PC-9 (cell line): Measurements from ENCODE around the gene CAMSAP3. TPM values are rescaled to one million over a fixed set of nuclear protein-coding genes. Genes with fewer than 3 reads are reported as not detected.

Experiments used
- BruUV-seq: library from RNA; stranded (reverse); fragments of 400-500 nt; replicated peaks from 2 replicates; lab custom pipeline; 2021; lab: Mats Ljungman, UMichigan
- CTCF ChIA-PET: fragments of 300-600 bp; sonication (Branson Sonifier 250); formaldehyde crosslinking; loops from one replicate; lab custom pipeline; 2022; ENCODE audit warnings: antibody characterized with exemption; lab: Charles Lee
- POLR2A ChIA-PET: fragments of 300-600 bp; sonication (Branson Sonifier 250); formaldehyde crosslinking; loops from one replicate; lab custom pipeline; 2022; ENCODE audit warnings: antibody characterized with exemption; ENCODE audit not compliant: unreplicated experiment; lab: Charles Lee
- DNase-seq, 2 experiments: peaks; one replicate each; pipeline versions ENCODE4 v3.0.0 to v3.0.0-alpha.2; 2015 to 2022; ENCODE audit warnings: mixed read lengths in 1 of 2
- H2AFZ ChIP-seq: fragments of 200-600 bp; sonication (generic); 2 replicates; pipeline ENCODE4 v1.8.1; 2017; ENCODE audit warnings: antibody characterized with exemption
- H3F3A ChIP-seq: fragments of 200-600 bp; sonication (generic); 2 replicates; pipeline ENCODE4 v1.8.1; 2017; ENCODE audit warnings: antibody characterized with exemption, mild to moderate bottlenecking, low read depth; ENCODE audit not compliant: insufficient read depth
- H3K27ac ChIP-seq: fragments of 200-600 bp; sonication (generic); 2 replicates; pipeline ENCODE4 v1.6.1; 2016; ENCODE audit warnings: mixed run types
- H3K27me3 ChIP-seq: fragments of 200-600 bp; sonication (generic); 2 replicates; pipeline ENCODE4 v1.6.1; 2016; ENCODE audit warnings: low read depth, mixed run types; ENCODE audit not compliant: insufficient read depth
- H3K36me3 ChIP-seq: fragments of 200-600 bp; sonication (generic); 2 replicates; pipeline ENCODE4 v1.6.1; 2016; ENCODE audit warnings: low read depth, mixed run types
- H3K4me1 ChIP-seq: fragments of 200-600 bp; sonication (generic); replicated peaks from 2 replicates; pipeline ENCODE4 v1.6.1; 2016; ENCODE audit warnings: mixed run types; ENCODE audit not compliant: insufficient read depth
- H3K4me2 ChIP-seq: fragments of 200-600 bp; sonication (generic); 2 replicates; pipeline ENCODE4 v1.6.1; 2017; ENCODE audit warnings: mixed run types
- H3K4me3 ChIP-seq: fragments of 200-600 bp; sonication (generic); 2 replicates; pipeline ENCODE4 v1.6.1; 2016; ENCODE audit warnings: mixed run types
- H3K79me2 ChIP-seq: fragments of 200-600 bp; sonication (generic); 2 replicates; pipeline ENCODE4 v1.6.1; 2017; ENCODE audit warnings: low read depth, mixed run types
- H3K9me2 ChIP-seq: fragments of 200-600 bp; sonication (generic); 2 replicates; pipeline ENCODE4 v1.8.1; 2017; ENCODE audit warnings: mild to moderate bottlenecking; ENCODE audit not compliant: insufficient read depth
- H3K9me3 ChIP-seq: fragments of 200-600 bp; sonication (generic); 2 replicates; pipeline ENCODE4 v1.8.1; 2016; ENCODE audit warnings: low read depth; ENCODE audit not compliant: insufficient read depth
- H4K20me1 ChIP-seq: fragments of 200-600 bp; sonication (generic); 2 replicates; pipeline ENCODE4 v1.8.1; 2017; ENCODE audit not compliant: insufficient read depth
- CTCF ChIP-seq: fragments of 200-600 bp; sonication (generic); conservative IDR thresholded peaks from 2 replicates; pipeline ENCODE4 v1.6.1; 2017; ENCODE audit warnings: mixed run types, antibody characterized with exemption, mild to moderate bottlenecking, moderate library complexity
- EZH2 ChIP-seq: fragments of 200-600 bp; sonication (generic); IDR thresholded peaks from 2 replicates; pipeline ENCODE4 v1.8.0; 2017; ENCODE audit warnings: antibody characterized with exemption, low read depth
- intact Hi-C: fragments of 100-400 bp; cut with micrococcal nuclease; formaldehyde crosslinking; loops from one replicate; pipeline ENCODE4 v1.10.0; 2022; ENCODE audit not compliant: unreplicated experiment
- total RNA-seq: library from RNA; stranded (reverse); gene quantifications from 2 replicates; pipeline ENCODE4 v1.2.3, GENCODE V29; 2021

CAMSAP3 gene
- total RNA-seq, 1 experiment from 2014 or later, result 25.9 TPM

GRCh38 chr19:7650148-7650547 lies 54.5 kb downstream of the CAMSAP3 start:
- intact Hi-C loops, result no loop called here
- H3K27me3 ChIP-seq, result no peaks in the 10 kb centered on the region
- H3K36me3 ChIP-seq, result no peaks in the 10 kb centered on the region
- H3K79me2 ChIP-seq, result no peaks in the 10 kb centered on the region
- H4K20me1 ChIP-seq, result no peaks in the 10 kb centered on the region
- no peak overlapping the region for H3K4me2 ChIP-seq
- H3K9me3 ChIP-seq, result no peaks in the 10 kb centered on the region
- TF ChIP-seq CTCF, result no peak
- TF ChIP-seq EZH2, result no peak
- ChIA-PET POLR2A (no interaction called here), CTCF (no interaction called here)
- H2AFZ ChIP-seq, result no peak overlapping the region
- H3K27ac ChIP-seq, result no peak overlapping the region
- no peak overlapping the region for H3K4me3 ChIP-seq
- BruUV-seq, result no TSS peak
- DNase-seq, result no peak
- H3K4me1 ChIP-seq, result peaks cover 26% of the 10 kb centered on the region
- no peaks in the 10 kb centered on the region for H3K9me2 ChIP-seq
- H3F3A ChIP-seq, result peaks cover 28% of the 10 kb centered on the region

DNA sequence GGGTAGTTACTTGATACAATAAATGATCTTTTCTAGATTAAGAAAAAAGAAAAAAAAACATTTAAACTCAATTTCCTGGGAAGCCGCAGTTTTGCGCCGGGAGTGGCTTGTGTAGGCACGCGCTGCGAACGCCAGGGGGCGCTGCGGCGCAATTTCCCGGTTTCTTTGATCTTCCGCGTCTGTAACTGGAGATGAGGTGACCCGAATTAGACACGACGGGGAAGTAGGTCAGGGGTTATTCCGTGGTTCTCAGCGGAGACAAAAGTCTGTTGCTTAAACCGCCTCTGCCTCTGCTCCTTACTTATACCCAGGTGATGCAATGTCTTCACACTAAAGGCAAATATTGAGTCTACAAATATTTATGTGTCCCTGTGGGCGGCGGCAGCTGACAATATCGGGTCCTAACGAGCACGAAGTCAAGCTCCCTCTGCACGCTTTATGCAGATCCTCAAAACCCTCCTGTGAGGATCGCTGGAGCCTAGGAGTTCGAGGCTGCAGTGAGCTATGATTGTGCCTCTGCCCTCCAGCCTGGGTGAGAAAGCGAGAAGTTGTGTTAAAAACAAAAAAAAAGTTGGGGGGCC lies 56.5 kb downstream of the CAMSAP3 start:
- TF ChIP-seq CTCF, result peak; percentile 99
- TF ChIP-seq EZH2, result no peak
- peak overlapping the region; percentile 74 for H3K4me2 ChIP-seq
- peaks cover 26% of the 10 kb centered on the region for H3K4me1 ChIP-seq
- no peaks in the 10 kb centered on the region for H3K9me2 ChIP-seq
- CTCF ChIA-PET, result interaction anchor here (0.6 to 1.0 kb wide), 2 partner anchors 23 to 29 kb away, joined by 3 to 6 read pairs; partner anchors contain the start of genes PET100, TRAPPC5 and XAB2
- H3K4me3 ChIP-seq, result peak overlapping the region; percentile 25; the same call in 1 of the 2 replicates
- no TSS peak for BruUV-seq
- H3K27ac ChIP-seq, result peak overlapping the region; percentile 73
- no peak overlapping the region for H2AFZ ChIP-seq
- H3K79me2 ChIP-seq, result no peaks in the 10 kb centered on the region
- no peaks in the 10 kb centered on the region for H3K27me3 ChIP-seq
- no peaks in the 10 kb centered on the region for H3K9me3 ChIP-seq
- POLR2A ChIA-PET, result interaction anchor here (0.7 kb wide), 1 partner anchor 108 kb away, joined by 8 read pairs; no protein-coding TSS in a partner anchor
- intact Hi-C loops, result loop anchor here (1.0 kb wide), 1 partner anchor 147 kb away; no protein-coding TSS in a partner anchor
- no peaks in the 10 kb centered on the region for H4K20me1 ChIP-seq
- H3K36me3 ChIP-seq, result no peaks in the 10 kb centered on the region
- DNase-seq, result peak; percentile 91 to 98
- H3F3A ChIP-seq, result peaks cover 28% of the 10 kb centered on the region

DNA sequence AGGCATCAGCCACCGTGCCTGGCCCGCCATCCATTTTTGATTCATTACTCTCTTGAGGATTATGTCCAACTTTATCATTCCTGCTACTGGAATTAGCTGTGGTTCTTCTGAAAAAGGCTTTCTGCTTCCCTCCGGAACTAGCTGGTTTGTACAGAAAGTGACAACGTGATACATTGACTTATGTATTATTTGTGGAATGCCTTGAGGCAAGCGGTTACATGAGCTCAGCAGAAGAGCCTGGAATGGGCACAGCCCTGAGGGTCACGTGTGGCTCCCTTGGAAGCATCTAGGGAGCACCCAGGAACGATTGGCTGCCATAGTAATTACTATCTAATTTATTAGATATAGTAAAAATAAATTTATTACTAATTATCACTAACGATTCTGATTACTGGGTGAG lies 58.7 kb downstream of the CAMSAP3 start:
- intact Hi-C loops, result no loop called here
- peak overlapping the region; percentile 35; the same call in 1 of the 2 replicates for H3K4me2 ChIP-seq
- peaks cover 16% of the 10 kb centered on the region for H3F3A ChIP-seq
- POLR2A ChIA-PET, result interaction anchor here (0.5 to 0.6 kb wide), 2 partner anchors 35 to 102 kb away, joined by 3 to 6 read pairs; no protein-coding TSS in a partner anchor
- H3K27ac ChIP-seq, result peak overlapping the region; percentile 22; the same call in 1 of the 2 replicates
- peak in 1 of 2 experiments; percentile 59 for DNase-seq
- CTCF ChIA-PET, result no interaction called here
- BruUV-seq, result no TSS peak
- peaks cover 26% of the 10 kb centered on the region for H3K4me1 ChIP-seq
- H2AFZ ChIP-seq, result no peak overlapping the region
- no peak for TF ChIP-seq EZH2
- TF ChIP-seq CTCF, result no peak
- H3K27me3 ChIP-seq, result no peaks in the 10 kb centered on the region
- H3K79me2 ChIP-seq, result no peaks in the 10 kb centered on the region
- H3K9me2 ChIP-seq, result no peaks in the 10 kb centered on the region
- H3K36me3 ChIP-seq, result no peaks in the 10 kb centered on the region
- no peaks in the 10 kb centered on the region for H3K9me3 ChIP-seq
- H4K20me1 ChIP-seq, result no peaks in the 10 kb centered on the region
- no peak overlapping the region for H3K4me3 ChIP-seq
